Measurements from ENCODE around the gene ATP6V0B. TPM values are rescaled to one million over a fixed set of nuclear protein-coding genes. Genes with fewer than 3 reads are reported as not detected.

The ATP6V0B gene
- total and polyA plus RNA-seq, 2 of the 13 experiments (the other 11 are each of a cell fraction or from before 2014, with no cell fraction given): 157 to 161 TPM

DNA sequence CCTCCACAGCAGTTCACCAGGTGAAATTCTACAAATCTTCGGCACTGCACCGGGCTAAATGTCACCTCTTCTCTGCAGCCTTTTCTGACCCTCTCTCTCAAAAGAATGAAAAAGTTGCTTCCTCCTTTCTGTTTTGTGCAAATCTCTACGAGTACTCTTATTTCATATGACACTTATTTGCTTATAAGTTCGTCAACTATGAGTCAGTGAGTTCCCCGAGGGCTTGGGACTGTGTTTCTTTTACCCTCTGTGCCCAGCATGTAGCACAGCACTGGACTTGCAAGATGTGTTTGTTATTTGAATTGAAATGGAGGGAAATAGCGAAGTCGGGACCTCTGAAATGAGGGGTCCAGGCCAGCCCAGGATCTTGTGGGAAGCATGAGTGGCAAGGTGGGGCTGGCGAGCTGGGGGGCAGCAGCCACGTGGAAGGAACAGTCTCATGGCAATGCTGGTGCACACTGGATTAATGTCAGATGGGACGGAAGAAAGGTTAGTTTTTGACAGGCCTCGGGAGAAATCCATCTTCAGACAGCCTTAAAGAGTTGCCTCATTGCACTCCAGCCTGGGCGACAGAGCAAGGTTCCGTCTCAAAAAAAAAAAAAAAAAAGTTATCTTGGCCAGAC lies 50.3 kb downstream of the ATP6V0B start:
- Histone ChIP-seq H3K4me1 (ENCODE audit: insufficient read depth, low read length) (peaks cover 11% of the 10 kb centered on the region), H3K36me3 (replicated peaks in 1 of 2; ENCODE audit: control insufficient read depth in 1 of 2, insufficient read depth in 2 of 2, low read length in 2 of 2) (peaks cover 4 to 30% of the 10 kb centered on the region in 2 experiments; a peak in 3 of 5 replicates), H3K27me3 (ENCODE audit: control insufficient read depth in 1 of 2, insufficient read depth in 2 of 2, low read length in 2 of 2) (no peaks in the 10 kb centered on the region), H3K27ac (ENCODE audit: extremely low read length, insufficient read depth, low read length) (no peak overlapping the region), H3K4me3 (replicated peaks in 1 of 3; ENCODE audit: insufficient read depth in 1 of 3, low read depth in 2 of 3, low read length in 3 of 3) (no peak overlapping the region), H3K9ac (ENCODE audit: insufficient read depth, low read depth, low read length) (no peak overlapping the region), H4K20me1 (ENCODE audit: insufficient read depth, low read length) (no peaks in the 10 kb centered on the region), H3K79me2 (ENCODE audit: insufficient read depth, low read length) (no peaks in the 10 kb centered on the region), H3K4me2 (ENCODE audit: low read depth, low read length) (no peak overlapping the region), H2AFZ (ENCODE audit: low read length) (no peak overlapping the region), H3K9me3 (ENCODE audit: low read length) (no peaks in the 10 kb centered on the region)
- BruUV-seq (replicated peaks): no TSS peak
- 95% methylated on average over 13 of the region's 13 CpGs for WGBS (ENCODE audit: low lambda C conversion rate)
- DNase-seq (ENCODE audit: low spot score) (no peak), FAIRE-seq (no peak), ATAC-seq (no peak)
- POLR2A ChIA-PET: no interaction called here
- in situ Hi-C loops (cut with HindIII; ENCODE audit: extremely low pct_ligation_motif_present, low pct_unique_long_range_greater_than_20kb): no loop called here
- intact Hi-C loops (cut with micrococcal nuclease; ENCODE audit: unreplicated experiment): no loop called here
- CTCF ChIA-PET (ENCODE audit: low intra/inter-chr PET ratio, low total read pairs): no interaction called here
- TF ChIP-seq KAT2B (IDR thresholded peaks at IDR 0.05; ENCODE audit: borderline replicate concordance, low read depth, low read length) (no peak), ZNF496 (CRISPR knock-in tag; IDR thresholded peaks at IDR 0.05; ENCODE audit: insufficient replicate concordance) (no peak), MAFF (IDR thresholded peaks at IDR 0.05; ENCODE audit: low read depth, low read length) (no peak), FOXC1 (CRISPR knock-in tag; IDR thresholded peaks at IDR 0.05; ENCODE audit: borderline replicate concordance) (no peak), NFKB2 (CRISPR knock-in tag; IDR thresholded peaks at IDR 0.05; ENCODE audit: borderline replicate concordance) (no peak), HOXA3 (CRISPR knock-in tag; IDR thresholded peaks at IDR 0.05) (no peak), ZBTB10 (CRISPR knock-in tag; IDR thresholded peaks at IDR 0.05; ENCODE audit: borderline replicate concordance) (no peak), XBP1 (CRISPR knock-in tag; IDR thresholded peaks at IDR 0.05) (no peak), ZNF75D (CRISPR knock-in tag; IDR thresholded peaks at IDR 0.05; ENCODE audit: borderline replicate concordance) (no peak), JDP2 (CRISPR knock-in tag; IDR thresholded peaks at IDR 0.05; ENCODE audit: borderline replicate concordance) (no peak), RAD21 (CRISPR knock-in tag; IDR thresholded peaks at IDR 0.05) (no peak), CCAR2 (optimal IDR thresholded peaks at IDR 0.05; ENCODE audit: low read depth, low read length) (no peak), ZNF609 (CRISPR knock-in tag; IDR thresholded peaks at IDR 0.05; ENCODE audit: borderline replicate concordance) (no peak), KLF6 (CRISPR knock-in tag; IDR thresholded peaks at IDR 0.05) (no peak)
- TF ChIP-seq, protein P1, sequence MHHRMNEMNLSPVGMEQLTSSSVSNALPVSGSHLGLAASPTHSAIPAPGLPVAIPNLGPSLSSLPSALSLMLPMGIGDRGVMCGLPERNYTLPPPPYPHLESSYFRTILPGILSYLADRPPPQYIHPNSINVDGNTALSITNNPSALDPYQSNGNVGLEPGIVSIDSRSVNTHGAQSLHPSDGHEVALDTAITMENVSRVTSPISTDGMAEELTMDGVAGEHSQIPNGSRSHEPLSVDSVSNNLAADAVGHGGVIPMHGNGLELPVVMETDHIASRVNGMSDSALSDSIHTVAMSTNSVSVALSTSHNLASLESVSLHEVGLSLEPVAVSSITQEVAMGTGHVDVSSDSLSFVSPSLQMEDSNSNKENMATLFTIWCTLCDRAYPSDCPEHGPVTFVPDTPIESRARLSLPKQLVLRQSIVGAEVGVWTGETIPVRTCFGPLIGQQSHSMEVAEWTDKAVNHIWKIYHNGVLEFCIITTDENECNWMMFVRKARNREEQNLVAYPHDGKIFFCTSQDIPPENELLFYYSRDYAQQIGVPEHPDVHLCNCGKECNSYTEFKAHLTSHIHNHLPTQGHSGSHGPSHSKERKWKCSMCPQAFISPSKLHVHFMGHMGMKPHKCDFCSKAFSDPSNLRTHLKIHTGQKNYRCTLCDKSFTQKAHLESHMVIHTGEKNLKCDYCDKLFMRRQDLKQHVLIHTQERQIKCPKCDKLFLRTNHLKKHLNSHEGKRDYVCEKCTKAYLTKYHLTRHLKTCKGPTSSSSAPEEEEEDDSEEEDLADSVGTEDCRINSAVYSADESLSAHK (CRISPR knock-in tag; IDR thresholded peaks at IDR 0.05; ENCODE audit: borderline replicate concordance): no peak

All from HepG2 (cell line).